ENCODE measurements around the gene TRIM52. TPM values are rescaled to one million over a fixed set of nuclear protein-coding genes. Genes with fewer than 3 reads are reported as not detected.

Gene TRIM52
- total and polyA plus RNA-seq, 9 of the 15 experiments (the other 6 are each of a cell fraction or from before 2014, with no cell fraction given) = 3.3 to 21.9 (median 13.5) TPM

DNA sequence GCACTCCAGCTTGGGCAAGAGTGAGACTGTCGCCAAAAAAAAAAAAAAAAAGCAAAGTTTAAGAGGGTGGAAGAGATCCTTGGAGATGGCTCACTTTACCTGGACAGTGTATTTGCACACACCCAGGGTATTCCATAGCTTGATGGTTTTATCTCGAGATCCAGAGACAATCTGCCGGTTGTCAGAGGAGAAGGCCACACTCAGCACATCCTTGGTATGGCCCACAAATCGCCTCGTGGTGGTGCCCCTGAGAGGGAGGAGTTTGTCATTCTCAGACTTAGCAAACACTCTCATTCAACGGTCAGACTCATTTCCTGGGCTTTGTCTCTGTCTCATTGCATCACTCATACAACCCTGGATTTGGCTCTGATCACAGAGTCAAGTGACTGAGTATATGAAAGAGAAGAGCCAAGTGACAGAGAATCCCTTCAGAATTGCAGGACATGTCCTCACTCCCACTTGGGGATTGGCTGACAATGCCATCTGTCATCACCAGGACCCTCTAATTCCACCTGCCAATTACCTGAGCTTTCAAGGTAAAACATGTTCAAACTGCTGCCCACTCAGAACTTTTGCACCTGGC, 19.5 kb downstream of the TRIM52 start (continued):
- no peak for TF ChIP-seq RBBP5 (IDR thresholded peaks at IDR 0.05; ENCODE audit: borderline replicate concordance, insufficient read depth, low read length, poor library complexity, severe bottlenecking)
- TF ChIP-seq CC2D1A (IDR thresholded peaks at IDR 0.05) = no peak
- TF ChIP-seq ZKSCAN3 (CRISPR knock-in tag; IDR thresholded peaks at IDR 0.05) = no peak
- TF ChIP-seq, protein P1, sequence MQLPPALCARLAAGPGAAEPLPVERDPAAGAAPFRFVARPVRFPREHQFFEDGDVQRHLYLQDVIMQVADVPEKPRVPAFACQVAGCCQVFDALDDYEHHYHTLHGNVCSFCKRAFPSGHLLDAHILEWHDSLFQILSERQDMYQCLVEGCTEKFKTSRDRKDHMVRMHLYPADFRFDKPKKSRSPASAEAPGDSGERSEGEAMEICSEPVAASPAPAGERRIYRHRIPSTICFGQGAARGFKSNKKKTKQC (CRISPR knock-in tag; IDR thresholded peaks at IDR 0.05) = no peak
- TF ChIP-seq SOX6 (IDR thresholded peaks at IDR 0.05) = no peak
- TF ChIP-seq, protein P2, sequence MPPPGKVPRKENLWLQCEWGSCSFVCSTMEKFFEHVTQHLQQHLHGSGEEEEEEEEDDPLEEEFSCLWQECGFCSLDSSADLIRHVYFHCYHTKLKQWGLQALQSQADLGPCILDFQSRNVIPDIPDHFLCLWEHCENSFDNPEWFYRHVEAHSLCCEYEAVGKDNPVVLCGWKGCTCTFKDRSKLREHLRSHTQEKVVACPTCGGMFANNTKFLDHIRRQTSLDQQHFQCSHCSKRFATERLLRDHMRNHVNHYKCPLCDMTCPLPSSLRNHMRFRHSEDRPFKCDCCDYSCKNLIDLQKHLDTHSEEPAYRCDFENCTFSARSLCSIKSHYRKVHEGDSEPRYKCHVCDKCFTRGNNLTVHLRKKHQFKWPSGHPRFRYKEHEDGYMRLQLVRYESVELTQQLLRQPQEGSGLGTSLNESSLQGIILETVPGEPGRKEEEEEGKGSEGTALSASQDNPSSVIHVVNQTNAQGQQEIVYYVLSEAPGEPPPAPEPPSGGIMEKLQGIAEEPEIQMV (tag; conservative IDR thresholded peaks at IDR 0.05; ENCODE audit: low read depth) = no peak
- no peak for TF ChIP-seq BRCA1 (IDR thresholded peaks at IDR 0.05)
- TF ChIP-seq BRCA1 (CRISPR knock-in tag; IDR thresholded peaks at IDR 0.05) = no peak
- peak; percentile 78 for TF ChIP-seq CEBPB (tag; IDR thresholded peaks at IDR 0.05)
- TF ChIP-seq NFXL1 (CRISPR knock-in tag; IDR thresholded peaks at IDR 0.05) = no peak
- TF ChIP-seq, protein P3, sequence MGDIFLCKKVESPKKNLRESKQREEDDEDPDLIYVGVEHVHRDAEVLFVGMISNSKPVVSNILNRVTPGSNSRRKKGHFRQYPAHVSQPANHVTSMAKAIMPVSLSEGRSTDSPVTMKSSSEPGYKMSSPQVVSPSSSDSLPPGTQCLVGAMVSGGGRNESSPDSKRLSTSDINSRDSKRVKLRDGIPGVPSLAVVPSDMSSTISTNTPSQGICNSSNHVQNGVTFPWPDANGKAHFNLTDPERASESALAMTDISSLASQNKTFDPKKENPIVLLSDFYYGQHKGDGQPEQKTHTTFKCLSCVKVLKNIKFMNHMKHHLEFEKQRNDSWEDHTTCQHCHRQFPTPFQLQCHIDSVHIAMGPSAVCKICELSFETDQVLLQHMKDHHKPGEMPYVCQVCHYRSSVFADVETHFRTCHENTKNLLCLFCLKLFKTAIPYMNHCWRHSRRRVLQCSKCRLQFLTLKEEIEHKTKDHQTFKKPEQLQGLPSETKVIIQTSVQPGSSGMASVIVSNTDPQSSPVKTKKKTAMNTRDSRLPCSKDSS (IDR thresholded peaks at IDR 0.05; ENCODE audit: low read depth, partially characterized antibody) = no peak
- TF ChIP-seq ELF2 (CRISPR knock-in tag; IDR thresholded peaks at IDR 0.05) = no peak
- peak; percentile 92 for TF ChIP-seq CEBPG (CRISPR knock-in tag; IDR thresholded peaks at IDR 0.05)
- TF ChIP-seq CEBPG (tag; conservative IDR thresholded peaks at IDR 0.05 in 1 of 2, IDR thresholded peaks at IDR 0.05 in 1 of 2) = peak; percentile 83 to 94
- TF ChIP-seq ZKSCAN8 (CRISPR knock-in tag; IDR thresholded peaks at IDR 0.05) = no peak
- TF ChIP-seq, protein P4, sequence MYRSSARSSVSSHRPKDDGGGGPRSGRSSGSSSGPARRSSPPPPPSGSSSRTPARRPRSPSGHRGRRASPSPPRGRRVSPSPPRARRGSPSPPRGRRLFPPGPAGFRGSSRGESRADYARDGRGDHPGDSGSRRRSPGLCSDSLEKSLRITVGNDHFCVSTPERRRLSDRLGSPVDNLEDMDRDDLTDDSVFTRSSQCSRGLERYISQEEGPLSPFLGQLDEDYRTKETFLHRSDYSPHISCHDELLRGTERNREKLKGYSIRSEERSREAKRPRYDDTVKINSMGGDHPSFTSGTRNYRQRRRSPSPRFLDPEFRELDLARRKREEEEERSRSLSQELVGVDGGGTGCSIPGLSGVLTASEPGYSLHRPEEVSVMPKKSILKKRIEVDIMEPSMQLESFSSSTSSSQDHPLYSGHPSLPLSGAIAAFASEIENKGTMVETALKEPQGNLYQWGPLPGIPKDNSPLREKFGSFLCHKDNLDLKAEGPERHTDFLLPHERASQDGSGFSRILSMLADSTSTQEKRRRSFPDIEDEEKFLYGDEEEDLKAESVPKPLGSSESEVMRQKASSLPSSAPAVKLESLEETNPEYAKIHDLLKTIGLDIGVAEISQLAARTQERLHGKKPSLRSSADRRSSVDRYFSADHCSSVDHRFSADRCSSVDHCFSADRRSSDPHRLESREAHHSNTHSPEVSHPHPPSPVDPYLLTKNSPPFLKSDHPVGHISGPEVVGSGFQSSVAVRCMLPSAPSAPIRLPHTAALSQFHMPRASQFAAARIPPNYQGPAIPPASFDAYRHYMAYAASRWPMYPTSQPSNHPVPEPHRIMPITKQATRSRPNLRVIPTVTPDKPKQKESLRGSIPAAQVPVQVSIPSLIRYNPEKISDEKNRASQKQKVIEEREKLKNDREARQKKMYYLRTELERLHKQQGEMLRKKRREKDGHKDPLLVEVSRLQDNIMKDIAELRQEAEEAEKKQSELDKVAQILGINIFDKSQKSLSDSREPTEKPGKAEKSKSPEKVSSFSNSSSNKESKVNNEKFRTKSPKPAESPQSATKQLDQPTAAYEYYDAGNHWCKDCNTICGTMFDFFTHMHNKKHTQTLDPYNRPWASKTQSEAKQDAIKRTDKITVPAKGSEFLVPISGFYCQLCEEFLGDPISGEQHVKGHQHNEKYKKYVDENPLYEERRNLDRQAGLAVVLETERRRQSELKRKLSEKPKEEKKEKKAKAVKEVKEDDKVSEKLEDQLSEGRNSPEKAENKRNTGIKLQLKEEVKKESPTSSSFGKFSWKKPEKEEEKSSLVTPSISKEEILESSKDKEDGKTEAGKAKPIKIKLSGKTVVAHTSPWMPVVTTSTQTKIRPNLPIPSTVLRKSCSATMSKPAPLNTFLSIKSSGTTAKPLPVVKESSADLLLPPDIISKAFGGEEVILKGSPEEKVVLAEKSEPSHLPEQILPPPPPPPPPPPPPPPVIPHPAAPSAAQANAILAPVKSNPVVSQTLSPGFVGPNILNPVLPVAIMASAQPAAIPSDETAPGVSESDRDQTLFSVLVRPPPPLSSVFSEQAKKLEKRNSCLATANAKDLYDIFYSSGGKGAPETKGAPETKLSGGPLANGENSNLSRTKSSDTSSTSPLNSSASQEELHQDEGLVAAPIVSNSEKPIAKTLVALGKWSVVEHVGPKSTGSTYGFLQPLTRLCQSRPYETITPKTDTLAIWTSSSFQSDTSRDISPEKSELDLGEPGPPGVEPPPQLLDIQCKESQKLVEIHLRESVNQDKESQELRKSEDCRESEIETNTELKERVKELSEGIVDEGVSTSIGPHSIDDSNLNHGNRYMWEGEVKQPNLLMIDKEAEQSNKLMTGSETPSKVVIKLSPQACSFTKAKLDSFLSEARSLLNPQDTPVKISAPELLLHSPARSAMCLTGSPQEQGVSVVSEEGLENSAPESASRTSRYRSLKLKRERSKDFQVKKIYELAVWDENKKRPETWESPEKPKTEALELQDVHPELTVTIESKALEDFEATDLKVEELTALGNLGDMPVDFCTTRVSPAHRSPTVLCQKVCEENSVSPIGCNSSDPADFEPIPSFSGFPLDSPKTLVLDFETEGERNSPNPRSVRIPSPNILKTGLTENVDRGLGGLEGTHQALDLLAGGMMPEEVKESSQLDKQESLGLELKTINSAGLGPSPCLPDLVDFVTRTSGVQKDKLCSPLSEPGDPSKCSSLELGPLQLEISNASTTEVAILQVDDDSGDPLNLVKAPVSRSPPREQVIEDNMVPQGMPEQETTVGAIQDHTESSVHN (IDR thresholded peaks at IDR 0.05; ENCODE audit: borderline replicate concordance in 1 of 2, low read depth in 1 of 2) = no peak
